EL (cell line): ENCODE data around the gene RELN.
A peak's percentile ranks its signal among the peaks of the same experiment; 100 is the strongest.
"Not testable (repeated sequence)": the region's sequence is repeated elsewhere in the genome, so short reads cannot be mapped to it uniquely, and the experiment has no call there.

Experiments
- DNase-seq: peaks from one replicate; pipeline ENCODE4 v3.0.0-alpha.2; 2016

Gene RELN

GRCh38 chr7:103824251-103824650 lies 165.2 kb downstream of the RELN start:
- DNase-seq = no peak

GRCh38 chr7:103823084-103823483 lies 166.4 kb downstream of the RELN start:
- no peak for DNase-seq

GRCh38 chr7:103821092-103821491 lies 168.4 kb downstream of the RELN start:
- DNase-seq = no peak

- not testable (repeated sequence) for DNase-seq
Observed at GRCh38 chr7:103815972-103816371, 173.5 kb downstream of the RELN start.

GRCh38 chr7:103813970-103814369 lies 175.5 kb downstream of the RELN start:
- no peak for DNase-seq

GRCh38 chr7:103811997-103812396 lies 177.5 kb downstream of the RELN start:
- DNase-seq = no peak

- DNase-seq = no peak
Observed at GRCh38 chr7:103811290-103811689, 178.2 kb downstream of the RELN start.

GRCh38 chr7:103810112-103810744 lies 179.2 kb downstream of the RELN start:
- no peak for DNase-seq

- no peak for DNase-seq
Observed at GRCh38 chr7:103809229-103809994, 180.0 kb downstream of the RELN start.

- peak; percentile 10 for DNase-seq
Observed at GRCh38 chr7:103805346-103805745, 184.1 kb downstream of the RELN start.

- no peak for DNase-seq
Observed at GRCh38 chr7:103803631-103804030, 185.8 kb downstream of the RELN start.

- DNase-seq = no peak
Observed at GRCh38 chr7:103799298-103799697, 190.2 kb downstream of the RELN start.

GRCh38 chr7:103797647-103798307 lies 191.7 kb downstream of the RELN start:
- DNase-seq = no peak

GRCh38 chr7:103796327-103796962 lies 193.0 kb downstream of the RELN start:
- DNase-seq = no peak

GRCh38 chr7:103795787-103796186 lies 193.7 kb downstream of the RELN start:
- no peak for DNase-seq

GRCh38 chr7:103795107-103795506 lies 194.4 kb downstream of the RELN start:
- no peak for DNase-seq

GRCh38 chr7:103794424-103794823 lies 195.0 kb downstream of the RELN start:
- no peak for DNase-seq

- no peak for DNase-seq
Observed at GRCh38 chr7:103793614-103794013, 195.8 kb downstream of the RELN start.

- DNase-seq = no peak
Observed at GRCh38 chr7:103791894-103792293, 197.6 kb downstream of the RELN start.

GRCh38 chr7:103787041-103787440 lies 202.4 kb downstream of the RELN start:
- DNase-seq = not testable (repeated sequence)

GRCh38 chr7:103784646-103785286 lies 204.7 kb downstream of the RELN start:
- DNase-seq = no peak

- no peak for DNase-seq
Observed at GRCh38 chr7:103781409-103781808, 208.0 kb downstream of the RELN start.

GRCh38 chr7:103780561-103780960 lies 208.9 kb downstream of the RELN start:
- DNase-seq = not testable (repeated sequence)
